HEK293 (cell line): Measurements from ENCODE around the gene IFIT5.

Source experiments
- TRIM28 ChIP-seq: IDR thresholded peaks from 2 replicates; pipeline ENCODE4 v1.6.1; 2011; ENCODE audit warnings: low read length, control low read depth, borderline replicate concordance
- ZNF239 ChIP-seq: fragments of 450-650 bp; formaldehyde crosslinking; IDR thresholded peaks from 2 replicates; pipeline ENCODE4 v1.5.1; 2016; ENCODE audit warnings: missing biosample characterization, missing genetic modification characterization
- ZNF549 ChIP-seq: fragments of 450-650 bp; IDR thresholded peaks from 2 replicates; pipeline ENCODE4 v1.5.1; 2018; ENCODE audit warnings: missing biosample characterization, missing genetic modification characterization, mild to moderate bottlenecking, inconsistent platforms, moderate library complexity
- ZNF560 ChIP-seq: fragments of 450-650 bp; formaldehyde crosslinking; IDR thresholded peaks from 2 replicates; pipeline ENCODE4 v1.5.1; 2017; ENCODE audit warnings: missing biosample characterization, missing genetic modification characterization, borderline replicate concordance
- TF ChIP-seq, protein P1 (sequence below): fragments of 450-650 bp; formaldehyde crosslinking; IDR thresholded peaks from 2 replicates; pipeline ENCODE4 v1.5.1; 2016; ENCODE audit warnings: missing biosample characterization, missing genetic modification characterization
- TF ChIP-seq, protein P2 (sequence below): fragments of 450-650 bp; formaldehyde crosslinking; IDR thresholded peaks from 2 replicates; pipeline ENCODE4 v1.5.1; 2016; ENCODE audit warnings: missing biosample characterization, missing genetic modification characterization
- TF ChIP-seq, protein P3 (sequence below): fragments of 450-650 bp; formaldehyde crosslinking; IDR thresholded peaks from 2 replicates; pipeline ENCODE4 v1.5.0; 2017; ENCODE audit warnings: missing biosample characterization, missing genetic modification characterization, borderline replicate concordance
- TF ChIP-seq, protein P4 (sequence below): fragments of 450-650 bp; formaldehyde crosslinking; IDR thresholded peaks from 2 replicates; pipeline ENCODE4 v1.5.1; 2016; ENCODE audit warnings: missing biosample characterization, missing genetic modification characterization
- TF ChIP-seq, protein P5 (sequence below): fragments of 450-650 bp; formaldehyde crosslinking; IDR thresholded peaks from 2 replicates; pipeline ENCODE4 v1.5.1; 2016; ENCODE audit warnings: missing biosample characterization, missing genetic modification characterization

DNA sequence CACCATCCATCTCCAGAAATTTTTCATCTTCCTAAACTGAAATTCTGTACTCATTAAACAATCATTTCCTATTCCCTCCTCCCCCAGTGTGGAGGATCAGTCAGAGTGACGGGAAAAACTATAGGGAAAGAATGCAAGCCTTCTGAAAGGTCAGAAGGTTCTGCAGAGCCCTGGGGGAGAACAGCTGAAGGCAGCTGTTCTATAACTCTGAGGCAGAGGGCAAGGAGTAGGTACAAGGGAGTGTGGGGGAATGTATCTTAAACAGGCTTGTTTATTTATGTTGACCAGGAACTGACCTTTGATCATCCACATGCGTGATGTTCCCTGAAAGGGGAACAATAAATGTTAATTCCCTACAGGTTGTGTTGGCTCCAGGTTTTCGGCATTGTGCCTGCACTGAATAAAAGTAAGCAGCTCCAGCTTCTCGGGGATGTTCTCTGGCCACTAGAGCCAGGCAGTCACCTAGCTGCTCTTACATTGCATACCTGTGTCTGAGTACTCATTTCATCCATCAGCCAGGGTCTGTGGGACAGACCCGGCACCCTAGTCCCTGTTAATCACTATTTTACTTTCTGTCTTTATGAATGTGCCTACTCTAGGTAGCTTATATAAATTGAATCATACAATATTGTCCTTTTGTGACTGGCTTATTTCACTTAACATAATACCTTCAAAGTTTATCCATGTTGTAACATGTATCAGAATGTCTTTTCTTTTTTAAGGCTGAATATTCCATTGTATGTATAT, 16.2 kb upstream of the IFIT5 start:
- TF ChIP-seq, protein P1, sequence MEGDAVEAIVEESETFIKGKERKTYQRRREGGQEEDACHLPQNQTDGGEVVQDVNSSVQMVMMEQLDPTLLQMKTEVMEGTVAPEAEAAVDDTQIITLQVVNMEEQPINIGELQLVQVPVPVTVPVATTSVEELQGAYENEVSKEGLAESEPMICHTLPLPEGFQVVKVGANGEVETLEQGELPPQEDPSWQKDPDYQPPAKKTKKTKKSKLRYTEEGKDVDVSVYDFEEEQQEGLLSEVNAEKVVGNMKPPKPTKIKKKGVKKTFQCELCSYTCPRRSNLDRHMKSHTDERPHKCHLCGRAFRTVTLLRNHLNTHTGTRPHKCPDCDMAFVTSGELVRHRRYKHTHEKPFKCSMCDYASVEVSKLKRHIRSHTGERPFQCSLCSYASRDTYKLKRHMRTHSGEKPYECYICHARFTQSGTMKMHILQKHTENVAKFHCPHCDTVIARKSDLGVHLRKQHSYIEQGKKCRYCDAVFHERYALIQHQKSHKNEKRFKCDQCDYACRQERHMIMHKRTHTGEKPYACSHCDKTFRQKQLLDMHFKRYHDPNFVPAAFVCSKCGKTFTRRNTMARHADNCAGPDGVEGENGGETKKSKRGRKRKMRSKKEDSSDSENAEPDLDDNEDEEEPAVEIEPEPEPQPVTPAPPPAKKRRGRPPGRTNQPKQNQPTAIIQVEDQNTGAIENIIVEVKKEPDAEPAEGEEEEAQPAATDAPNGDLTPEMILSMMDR (tag by site-specific recombination): no peak
- TF ChIP-seq, protein P2, sequence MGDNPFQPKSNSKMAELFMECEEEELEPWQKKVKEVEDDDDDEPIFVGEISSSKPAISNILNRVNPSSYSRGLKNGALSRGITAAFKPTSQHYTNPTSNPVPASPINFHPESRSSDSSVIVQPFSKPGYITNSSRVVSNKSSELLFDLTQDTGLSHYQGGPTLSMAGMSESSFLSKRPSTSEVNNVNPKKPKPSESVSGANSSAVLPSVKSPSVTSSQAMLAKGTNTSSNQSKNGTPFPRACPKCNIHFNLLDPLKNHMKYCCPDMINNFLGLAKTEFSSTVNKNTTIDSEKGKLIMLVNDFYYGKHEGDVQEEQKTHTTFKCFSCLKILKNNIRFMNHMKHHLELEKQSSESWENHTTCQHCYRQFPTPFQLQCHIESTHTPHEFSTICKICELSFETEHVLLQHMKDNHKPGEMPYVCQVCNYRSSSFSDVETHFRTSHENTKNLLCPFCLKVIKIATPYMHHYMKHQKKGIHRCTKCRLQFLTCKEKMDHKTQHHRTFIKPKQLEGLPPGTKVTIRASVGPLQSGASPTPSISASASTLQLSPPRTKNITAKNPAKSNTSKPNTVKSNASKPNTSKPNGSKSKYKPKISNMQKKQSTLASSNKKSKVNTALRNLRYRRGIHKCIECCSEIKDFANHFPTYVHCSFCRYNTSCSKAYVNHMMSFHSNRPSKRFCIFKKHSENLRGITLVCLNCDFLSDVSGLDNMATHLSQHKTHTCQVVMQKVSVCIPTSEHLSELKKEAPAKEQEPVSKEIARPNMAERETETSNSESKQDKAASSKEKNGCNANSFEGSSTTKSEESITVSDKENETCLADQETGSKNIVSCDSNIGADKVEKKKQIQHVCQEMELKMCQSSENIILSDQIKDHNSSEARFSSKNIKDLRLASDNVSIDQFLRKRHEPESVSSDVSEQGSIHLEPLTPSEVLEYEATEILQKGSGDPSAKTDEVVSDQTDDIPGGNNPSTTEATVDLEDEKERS (tag by site-specific recombination): no peak
- TF ChIP-seq, protein P3, sequence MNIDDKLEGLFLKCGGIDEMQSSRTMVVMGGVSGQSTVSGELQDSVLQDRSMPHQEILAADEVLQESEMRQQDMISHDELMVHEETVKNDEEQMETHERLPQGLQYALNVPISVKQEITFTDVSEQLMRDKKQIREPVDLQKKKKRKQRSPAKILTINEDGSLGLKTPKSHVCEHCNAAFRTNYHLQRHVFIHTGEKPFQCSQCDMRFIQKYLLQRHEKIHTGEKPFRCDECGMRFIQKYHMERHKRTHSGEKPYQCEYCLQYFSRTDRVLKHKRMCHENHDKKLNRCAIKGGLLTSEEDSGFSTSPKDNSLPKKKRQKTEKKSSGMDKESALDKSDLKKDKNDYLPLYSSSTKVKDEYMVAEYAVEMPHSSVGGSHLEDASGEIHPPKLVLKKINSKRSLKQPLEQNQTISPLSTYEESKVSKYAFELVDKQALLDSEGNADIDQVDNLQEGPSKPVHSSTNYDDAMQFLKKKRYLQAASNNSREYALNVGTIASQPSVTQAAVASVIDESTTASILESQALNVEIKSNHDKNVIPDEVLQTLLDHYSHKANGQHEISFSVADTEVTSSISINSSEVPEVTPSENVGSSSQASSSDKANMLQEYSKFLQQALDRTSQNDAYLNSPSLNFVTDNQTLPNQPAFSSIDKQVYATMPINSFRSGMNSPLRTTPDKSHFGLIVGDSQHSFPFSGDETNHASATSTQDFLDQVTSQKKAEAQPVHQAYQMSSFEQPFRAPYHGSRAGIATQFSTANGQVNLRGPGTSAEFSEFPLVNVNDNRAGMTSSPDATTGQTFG: no peak
- TF ChIP-seq ZNF549 (tag by site-specific recombination): no peak
- TF ChIP-seq ZNF239: no peak
- TF ChIP-seq, protein P4, sequence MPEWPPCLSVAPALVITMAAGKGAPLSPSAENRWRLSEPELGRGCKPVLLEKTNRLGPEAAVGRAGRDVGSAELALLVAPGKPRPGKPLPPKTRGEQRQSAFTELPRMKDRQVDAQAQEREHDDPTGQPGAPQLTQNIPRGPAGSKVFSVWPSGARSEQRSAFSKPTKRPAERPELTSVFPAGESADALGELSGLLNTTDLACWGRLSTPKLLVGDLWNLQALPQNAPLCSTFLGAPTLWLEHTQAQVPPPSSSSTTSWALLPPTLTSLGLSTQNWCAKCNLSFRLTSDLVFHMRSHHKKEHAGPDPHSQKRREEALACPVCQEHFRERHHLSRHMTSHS: no peak
- peak; percentile 84; the same call in 1 of the 2 replicates for TF ChIP-seq TRIM28
- TF ChIP-seq, protein P5, sequence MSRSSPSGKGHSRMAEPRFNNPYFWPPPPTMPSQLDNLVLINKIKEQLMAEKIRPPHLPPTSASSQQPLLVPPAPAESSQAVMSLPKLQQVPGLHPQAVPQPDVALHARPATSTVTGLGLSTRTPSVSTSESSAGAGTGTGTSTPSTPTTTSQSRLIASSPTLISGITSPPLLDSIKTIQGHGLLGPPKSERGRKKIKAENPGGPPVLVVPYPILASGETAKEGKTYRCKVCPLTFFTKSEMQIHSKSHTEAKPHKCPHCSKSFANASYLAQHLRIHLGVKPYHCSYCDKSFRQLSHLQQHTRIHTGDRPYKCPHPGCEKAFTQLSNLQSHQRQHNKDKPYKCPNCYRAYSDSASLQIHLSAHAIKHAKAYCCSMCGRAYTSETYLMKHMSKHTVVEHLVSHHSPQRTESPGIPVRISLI (tag by site-specific recombination): no peak
- TF ChIP-seq ZNF560 (tag by site-specific recombination): no peak
